ENCODE measurements around the gene CDK5RAP2.

GRCh38 chr9:120402741-120403542 is 177.0 kb downstream of the CDK5RAP2 start:
- TF ChIP-seq, protein P1, sequence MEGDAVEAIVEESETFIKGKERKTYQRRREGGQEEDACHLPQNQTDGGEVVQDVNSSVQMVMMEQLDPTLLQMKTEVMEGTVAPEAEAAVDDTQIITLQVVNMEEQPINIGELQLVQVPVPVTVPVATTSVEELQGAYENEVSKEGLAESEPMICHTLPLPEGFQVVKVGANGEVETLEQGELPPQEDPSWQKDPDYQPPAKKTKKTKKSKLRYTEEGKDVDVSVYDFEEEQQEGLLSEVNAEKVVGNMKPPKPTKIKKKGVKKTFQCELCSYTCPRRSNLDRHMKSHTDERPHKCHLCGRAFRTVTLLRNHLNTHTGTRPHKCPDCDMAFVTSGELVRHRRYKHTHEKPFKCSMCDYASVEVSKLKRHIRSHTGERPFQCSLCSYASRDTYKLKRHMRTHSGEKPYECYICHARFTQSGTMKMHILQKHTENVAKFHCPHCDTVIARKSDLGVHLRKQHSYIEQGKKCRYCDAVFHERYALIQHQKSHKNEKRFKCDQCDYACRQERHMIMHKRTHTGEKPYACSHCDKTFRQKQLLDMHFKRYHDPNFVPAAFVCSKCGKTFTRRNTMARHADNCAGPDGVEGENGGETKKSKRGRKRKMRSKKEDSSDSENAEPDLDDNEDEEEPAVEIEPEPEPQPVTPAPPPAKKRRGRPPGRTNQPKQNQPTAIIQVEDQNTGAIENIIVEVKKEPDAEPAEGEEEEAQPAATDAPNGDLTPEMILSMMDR (IDR thresholded peaks at IDR 0.05; ENCODE audit: poor library complexity) = no peak
- no peak for TF ChIP-seq EZH2phosphoT487 (IDR thresholded peaks at IDR 0.05; ENCODE audit: low read depth, severe bottlenecking, unreplicated experiment)
